ENCODE data around the gene CEACAM4.

- TF ChIP-seq CTCF (IDR thresholded peaks at IDR 0.05 in 2 of 3, conservative IDR thresholded peaks at IDR 0.05 in 1 of 3; ENCODE audit: borderline replicate concordance in 1 of 3, insufficient read depth in 1 of 3, low read depth in 2 of 3, low read length in 2 of 3) (no peak), TCF7L2 (IDR thresholded peaks at IDR 0.05; ENCODE audit: borderline replicate concordance, extremely low read depth, insufficient read depth, insufficient read length) (no peak), CEBPB (IDR thresholded peaks at IDR 0.05; ENCODE audit: low read depth) (no peak), REST (IDR thresholded peaks at IDR 0.05; ENCODE audit: low read depth) (no peak), POLR2AphosphoS5 (IDR thresholded peaks at IDR 0.05; ENCODE audit: low read depth, low read length) (no peak), MAX (IDR thresholded peaks at IDR 0.05) (no peak), EZH2 (IDR thresholded peaks at IDR 0.05) (no peak), ELF1 (IDR thresholded peaks at IDR 0.05; ENCODE audit: borderline replicate concordance, low read depth) (no peak), FOSL1 (IDR thresholded peaks at IDR 0.05; ENCODE audit: low read depth) (no peak)
Measured at GRCh38 chr19:41595890-41596280, 31.0 kb downstream of the CEACAM4 start.

Data from HCT116 (cell line).